PC-9 (cell line): ENCODE measurements around the gene UTP14C.

Experiments used
- CTCF ChIP-seq: fragments of 200-600 bp; sonication (generic); conservative IDR thresholded peaks from 2 replicates; pipeline ENCODE4 v1.6.1; 2017; ENCODE audit warnings: mixed run types, antibody characterized with exemption, mild to moderate bottlenecking, moderate library complexity
- EZH2 ChIP-seq: fragments of 200-600 bp; sonication (generic); IDR thresholded peaks from 2 replicates; pipeline ENCODE4 v1.8.0; 2017; ENCODE audit warnings: antibody characterized with exemption, low read depth

- peak; percentile 80 for TF ChIP-seq CTCF
- TF ChIP-seq EZH2, result no peak
These were observed 23.3 kb upstream of the UTP14C start for GRCh38 chr13:52001120-52001731.
